ENCODE data around the gene CCDC77. TPM values are rescaled to one million over a fixed set of nuclear protein-coding genes. Genes with fewer than 3 reads are reported as not detected.
"Not testable (repeated sequence)": the region's sequence is repeated elsewhere in the genome, so short reads cannot be mapped to it uniquely, and the experiment has no call there.

Gene CCDC77
- total RNA-seq, 1 experiment from 2014 or later: 26.6 TPM

DNA sequence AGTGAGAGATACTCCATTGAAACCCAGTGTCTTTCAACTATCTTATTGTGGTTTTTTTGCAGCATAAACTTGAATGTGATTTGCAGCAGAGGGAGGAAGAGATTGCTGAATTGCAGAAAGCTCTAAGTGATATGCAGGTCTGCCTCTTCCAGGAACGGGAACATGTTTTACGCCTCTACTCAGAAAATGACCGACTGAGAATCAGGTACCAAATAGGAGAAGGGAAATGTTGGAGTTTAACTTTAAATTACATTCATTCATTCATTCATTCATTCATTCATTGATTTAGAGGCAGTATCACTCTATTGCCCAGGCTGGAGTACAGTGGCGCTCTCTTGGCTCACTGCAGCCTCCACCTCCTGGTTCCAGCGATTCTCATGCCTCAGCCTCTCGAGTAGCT, 17.0 kb downstream of the CCDC77 start:
- no peaks in the 10 kb centered on the region for H3K27me3 ChIP-seq (ENCODE audit: control insufficient read depth, insufficient read depth, low read length)
- H3K4me3 ChIP-seq (ENCODE audit: insufficient read depth, low read depth, low read length): no peak overlapping the region
- peaks cover 24% of the 10 kb centered on the region for H3K36me3 ChIP-seq (replicated peaks; ENCODE audit: control insufficient read depth, insufficient read depth, low read length)
- DNase-seq: no peak

DNA sequence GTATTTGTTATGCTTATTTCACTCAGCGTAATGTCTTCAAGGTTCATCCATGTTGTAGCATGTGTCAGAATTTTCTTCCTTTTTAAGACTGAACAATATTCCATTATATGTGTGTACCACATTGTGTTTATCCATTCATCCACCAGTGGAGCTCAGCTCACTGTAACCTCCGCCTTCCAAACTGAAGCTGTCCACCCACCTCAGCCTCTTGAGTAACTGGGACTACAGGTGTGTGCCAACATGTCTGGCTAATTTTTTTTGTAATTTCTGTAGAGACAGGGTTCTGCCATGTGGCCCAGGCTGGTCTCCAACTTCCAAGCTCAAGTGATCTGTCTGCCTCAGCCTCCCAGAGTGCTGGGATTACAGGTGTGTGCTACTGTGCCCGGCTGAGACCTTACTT, 21.1 kb downstream of the CCDC77 start:
- DNase-seq: no peak
- Histone ChIP-seq H3K27me3 (ENCODE audit: control insufficient read depth, insufficient read depth, low read length) (no peaks in the 10 kb centered on the region), H3K36me3 (replicated peaks; ENCODE audit: control insufficient read depth, insufficient read depth, low read length) (peaks cover 23% of the 10 kb centered on the region), H3K4me3 (ENCODE audit: insufficient read depth, low read depth, low read length) (no peak overlapping the region)

DNA sequence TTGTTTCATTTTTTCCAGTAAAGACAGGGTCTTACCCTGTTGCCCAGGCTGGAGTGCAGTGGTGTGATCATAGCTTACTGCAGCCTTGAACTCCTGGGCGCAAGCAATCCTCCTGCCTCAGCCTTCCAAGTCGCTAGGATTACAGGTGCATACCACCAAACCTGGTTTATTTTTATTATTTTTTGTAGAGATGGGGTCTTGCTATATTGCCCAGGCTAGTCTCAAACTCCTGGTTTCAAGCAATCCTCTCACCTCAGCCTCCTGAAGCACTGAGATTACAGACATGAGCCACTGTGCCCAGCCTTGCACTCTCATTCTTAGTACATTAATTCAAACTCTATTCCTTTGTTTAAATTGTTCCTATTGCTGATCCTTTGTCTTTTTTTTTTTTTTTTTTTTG, 34.3 kb downstream of the CCDC77 start:
- H3K36me3 ChIP-seq (replicated peaks; ENCODE audit: control insufficient read depth, insufficient read depth, low read length): peaks cover 27% of the 10 kb centered on the region
- H3K27me3 ChIP-seq (ENCODE audit: control insufficient read depth, insufficient read depth, low read length); DNase-seq; H3K4me3 ChIP-seq (ENCODE audit: insufficient read depth, low read depth, low read length): not testable (repeated sequence)

DNA sequence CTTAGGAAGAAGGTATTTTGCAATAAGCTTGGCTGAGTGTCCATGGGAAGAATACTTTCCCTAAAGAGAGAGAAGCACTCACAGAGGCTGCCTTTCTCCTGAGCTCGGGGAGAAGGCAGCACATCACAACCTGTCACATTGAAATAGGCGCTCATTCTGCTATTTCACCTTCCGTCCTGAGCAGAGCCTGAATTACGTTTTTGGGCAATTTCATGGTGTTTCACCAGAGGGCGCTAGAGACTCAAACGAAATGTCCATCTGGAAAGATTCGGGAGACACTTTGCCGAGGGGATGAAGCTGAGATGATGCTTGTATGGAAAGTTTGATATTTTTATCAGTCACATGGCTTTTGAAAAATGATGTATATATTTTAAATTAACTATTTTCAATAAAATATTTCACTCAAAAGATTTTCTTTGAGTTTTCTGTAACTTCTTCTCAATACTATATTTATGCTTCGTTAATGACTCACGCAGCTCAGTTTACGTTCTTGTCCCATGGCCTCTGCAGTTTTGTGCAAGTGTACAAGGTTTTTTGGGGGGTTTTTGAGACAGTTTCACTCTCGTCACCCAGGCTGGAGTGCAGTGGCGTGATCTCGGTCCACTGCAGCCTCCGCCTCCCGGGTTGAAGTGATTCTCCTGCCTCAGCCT, 40.9 kb downstream of the CCDC77 start:
- H3K4me3 ChIP-seq (ENCODE audit: insufficient read depth, low read depth, low read length): no peak overlapping the region
- H3K36me3 ChIP-seq (replicated peaks; ENCODE audit: control insufficient read depth, insufficient read depth, low read length): peaks cover 10% of the 10 kb centered on the region
- H3K27me3 ChIP-seq (ENCODE audit: control insufficient read depth, insufficient read depth, low read length): no peaks in the 10 kb centered on the region
- peak; percentile 73 for DNase-seq

DNA sequence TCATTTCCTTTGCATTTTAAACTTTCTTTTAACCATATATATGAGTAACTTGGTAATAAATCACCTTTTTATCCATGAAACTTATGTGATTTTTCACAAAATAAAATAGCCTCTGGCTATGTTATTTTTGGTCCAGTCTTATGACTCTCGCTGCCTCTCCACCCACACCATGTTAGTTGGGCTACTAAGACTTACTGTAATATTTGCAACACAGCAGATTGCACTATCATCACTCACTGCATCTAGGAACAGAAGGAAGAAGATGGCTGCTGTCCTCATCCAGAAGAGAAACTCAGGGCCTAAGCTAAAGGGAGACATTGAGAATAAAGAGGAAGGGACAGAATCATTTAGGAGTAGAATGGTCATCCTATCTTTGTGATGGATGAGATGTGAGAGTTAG, 45.7 kb downstream of the CCDC77 start:
- no peak overlapping the region for H3K4me3 ChIP-seq (ENCODE audit: insufficient read depth, low read depth, low read length)
- H3K27me3 ChIP-seq (ENCODE audit: control insufficient read depth, insufficient read depth, low read length): no peaks in the 10 kb centered on the region
- DNase-seq: no peak
- no peaks in the 10 kb centered on the region for H3K36me3 ChIP-seq (replicated peaks; ENCODE audit: control insufficient read depth, insufficient read depth, low read length)

DNA sequence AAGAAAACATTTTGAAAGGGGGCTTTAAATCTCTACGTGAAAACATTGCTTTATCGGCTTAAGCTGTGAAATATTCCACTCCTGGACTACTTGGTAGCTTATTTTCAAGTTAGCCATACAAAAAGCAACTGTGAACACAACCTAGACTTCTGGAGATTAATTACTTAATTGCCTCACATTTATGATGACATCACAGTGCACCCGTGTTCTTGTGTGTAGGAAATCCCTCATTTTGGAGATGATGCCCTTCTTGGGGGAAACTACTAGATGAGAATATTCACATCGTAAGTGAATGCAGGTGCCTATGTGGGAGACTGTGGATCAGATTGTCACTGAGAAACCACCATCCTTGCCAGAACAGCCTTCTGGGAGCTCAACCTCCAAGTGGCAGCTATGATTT, 47.8 kb downstream of the CCDC77 start:
- Histone ChIP-seq H3K4me3 (ENCODE audit: insufficient read depth, low read depth, low read length) (no peak overlapping the region), H3K36me3 (replicated peaks; ENCODE audit: control insufficient read depth, insufficient read depth, low read length) (no peaks in the 10 kb centered on the region), H3K27me3 (ENCODE audit: control insufficient read depth, insufficient read depth, low read length) (no peaks in the 10 kb centered on the region)
- no peak for DNase-seq

DNA sequence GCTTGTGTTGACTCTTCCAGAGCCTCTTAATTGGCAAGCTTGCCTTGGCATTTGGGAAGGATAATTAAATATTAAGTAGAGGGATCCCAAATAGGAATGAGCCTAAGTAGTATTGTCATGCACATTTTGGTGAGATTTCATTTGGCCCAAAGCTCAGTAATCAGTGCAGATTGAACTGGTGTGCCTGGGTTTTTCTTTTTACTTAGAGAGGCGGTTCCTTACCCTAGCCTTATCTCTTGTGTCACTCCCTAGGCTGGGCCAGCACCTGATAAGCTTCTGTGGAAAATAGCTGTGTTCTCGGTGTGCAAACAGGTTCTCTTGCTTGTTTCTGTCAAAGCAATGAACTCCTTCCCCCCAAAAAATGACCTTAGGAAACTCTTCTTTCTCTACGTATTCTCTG, 49.0 kb downstream of the CCDC77 start:
- DNase-seq: no peak
- no peaks in the 10 kb centered on the region for H3K36me3 ChIP-seq (replicated peaks; ENCODE audit: control insufficient read depth, insufficient read depth, low read length)
- H3K4me3 ChIP-seq (ENCODE audit: insufficient read depth, low read depth, low read length): no peak overlapping the region
- H3K27me3 ChIP-seq (ENCODE audit: control insufficient read depth, insufficient read depth, low read length): no peaks in the 10 kb centered on the region

DNA sequence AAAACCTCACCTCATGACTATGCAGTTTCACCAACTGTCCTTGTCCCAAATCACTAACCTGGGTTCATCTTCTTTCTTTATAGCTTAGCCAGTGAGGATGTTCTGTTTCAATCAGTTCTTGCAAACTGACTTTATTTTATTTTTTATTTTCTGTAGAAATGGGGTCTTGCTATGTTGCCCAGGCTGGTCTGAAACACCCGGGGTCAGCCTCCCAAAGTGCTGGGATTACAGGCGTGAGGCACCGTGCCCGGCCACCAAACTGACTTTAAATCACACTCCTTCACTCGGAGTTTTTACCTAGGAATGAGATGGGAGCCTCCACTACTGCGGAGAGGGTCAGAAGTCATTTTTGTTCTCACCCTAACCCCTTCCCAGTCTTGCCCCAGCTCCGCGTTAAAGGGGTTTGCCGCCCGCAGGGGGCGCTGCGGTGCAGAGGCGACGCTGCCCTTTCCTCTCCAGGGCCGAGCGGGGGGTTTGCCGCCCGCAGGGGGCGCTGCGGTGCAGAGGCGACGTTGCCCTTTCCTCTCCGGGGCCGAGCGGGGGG, 51.3 kb downstream of the CCDC77 start:
- no peak for DNase-seq
- no peak overlapping the region for H3K4me3 ChIP-seq (ENCODE audit: insufficient read depth, low read depth, low read length)
- H3K36me3 ChIP-seq (replicated peaks; ENCODE audit: control insufficient read depth, insufficient read depth, low read length): no peaks in the 10 kb centered on the region
- H3K27me3 ChIP-seq (ENCODE audit: control insufficient read depth, insufficient read depth, low read length): no peaks in the 10 kb centered on the region; the same call in 1 of the 2 replicates

DNA sequence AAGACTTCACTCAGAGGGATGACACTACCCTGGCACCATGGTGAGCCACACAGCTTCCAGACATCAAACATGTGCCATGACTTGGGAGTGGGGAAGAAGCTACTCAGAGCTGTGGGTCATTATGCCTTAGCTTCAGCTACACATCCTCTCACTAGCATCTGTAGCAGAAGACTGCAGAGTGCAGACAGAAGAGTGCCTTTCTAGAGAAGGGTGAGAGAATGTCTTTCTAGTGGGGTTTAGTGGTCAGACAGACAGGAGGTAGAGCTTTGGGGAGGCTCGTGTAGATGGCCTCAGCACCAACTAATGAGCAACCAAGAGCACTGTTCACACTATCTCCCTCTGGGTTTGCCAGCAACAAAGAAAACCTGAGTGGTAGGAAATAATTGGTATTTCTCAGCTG, 53.4 kb downstream of the CCDC77 start:
- Histone ChIP-seq H3K4me3 (ENCODE audit: insufficient read depth, low read depth, low read length) (no peak overlapping the region), H3K27me3 (ENCODE audit: control insufficient read depth, insufficient read depth, low read length) (peaks cover 10% of the 10 kb centered on the region), H3K36me3 (replicated peaks; ENCODE audit: control insufficient read depth, insufficient read depth, low read length) (no peaks in the 10 kb centered on the region)
- DNase-seq: no peak

DNA sequence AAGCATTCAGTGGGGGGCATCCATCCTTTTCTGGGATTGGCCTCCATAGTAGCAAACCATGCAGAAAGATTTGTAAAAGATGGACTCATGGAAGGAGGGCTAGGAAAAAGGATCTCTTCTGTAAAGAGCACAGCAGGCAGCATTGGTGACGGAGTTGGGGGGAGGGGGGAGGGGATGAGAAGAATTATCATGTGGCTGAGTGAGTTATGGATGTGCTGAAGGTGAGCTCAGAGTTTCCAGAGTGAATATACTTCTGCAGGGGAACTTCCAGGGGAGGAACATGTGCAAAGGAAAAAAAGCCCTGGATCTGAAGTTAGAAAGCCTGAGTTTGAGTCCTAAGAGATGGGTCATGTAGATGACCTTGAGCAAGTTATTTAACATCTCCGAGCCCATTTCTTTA, 54.4 kb downstream of the CCDC77 start:
- Histone ChIP-seq H3K4me3 (ENCODE audit: insufficient read depth, low read depth, low read length) (no peak overlapping the region), H3K27me3 (ENCODE audit: control insufficient read depth, insufficient read depth, low read length) (peaks cover 18% of the 10 kb centered on the region), H3K36me3 (replicated peaks; ENCODE audit: control insufficient read depth, insufficient read depth, low read length) (no peaks in the 10 kb centered on the region)
- no peak for DNase-seq

DNA sequence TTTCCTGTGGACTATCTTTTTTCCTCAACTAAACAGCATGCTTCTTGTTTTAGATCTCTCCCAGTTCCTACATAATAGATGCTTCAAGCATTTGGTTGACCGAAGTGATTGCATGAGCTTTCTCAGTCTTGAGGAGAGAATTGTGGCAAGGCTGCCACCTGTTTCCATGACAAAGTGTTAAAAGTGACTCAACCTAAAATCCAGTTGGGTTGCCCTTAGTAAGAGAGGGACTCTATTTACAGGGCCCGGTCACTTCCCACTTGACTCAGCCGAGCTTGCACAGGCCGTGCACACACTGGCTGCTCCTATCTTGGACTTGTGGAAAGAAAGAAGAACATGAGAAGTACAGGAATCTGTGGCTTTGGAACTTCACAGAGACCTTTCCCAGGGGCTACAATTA, 56.2 kb downstream of the CCDC77 start:
- Histone ChIP-seq H3K27me3 (ENCODE audit: control insufficient read depth, insufficient read depth, low read length) (peaks cover 29% of the 10 kb centered on the region), H3K4me3 (ENCODE audit: insufficient read depth, low read depth, low read length) (no peak overlapping the region), H3K36me3 (replicated peaks; ENCODE audit: control insufficient read depth, insufficient read depth, low read length) (no peaks in the 10 kb centered on the region; the same call in 1 of the 2 replicates)
- no peak for DNase-seq

DNA sequence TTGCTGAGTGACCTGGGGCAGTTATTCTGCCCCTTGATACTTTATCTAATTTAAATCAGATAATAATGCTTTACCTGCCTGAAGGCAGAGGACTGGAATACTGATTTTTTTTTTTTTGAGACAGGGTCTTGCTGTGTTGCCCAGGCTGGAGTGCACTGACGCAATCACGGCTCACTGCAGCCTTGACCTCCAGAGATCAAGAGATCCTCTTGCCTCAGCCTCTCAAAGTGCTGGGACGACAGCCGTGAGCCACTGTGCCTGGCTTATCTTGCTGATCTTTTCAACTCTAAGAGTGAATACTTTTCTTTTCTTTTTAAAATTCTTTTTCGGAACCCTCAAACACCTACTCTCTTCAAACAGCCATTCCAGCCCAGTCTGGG, 57.6 kb downstream of the CCDC77 start:
- peak overlapping the region; percentile 48; the same call in 1 of the 2 replicates for H3K4me3 ChIP-seq (ENCODE audit: insufficient read depth, low read depth, low read length)
- H3K27me3 ChIP-seq (ENCODE audit: control insufficient read depth, insufficient read depth, low read length): peaks cover 29% of the 10 kb centered on the region
- no peak for DNase-seq

DNA sequence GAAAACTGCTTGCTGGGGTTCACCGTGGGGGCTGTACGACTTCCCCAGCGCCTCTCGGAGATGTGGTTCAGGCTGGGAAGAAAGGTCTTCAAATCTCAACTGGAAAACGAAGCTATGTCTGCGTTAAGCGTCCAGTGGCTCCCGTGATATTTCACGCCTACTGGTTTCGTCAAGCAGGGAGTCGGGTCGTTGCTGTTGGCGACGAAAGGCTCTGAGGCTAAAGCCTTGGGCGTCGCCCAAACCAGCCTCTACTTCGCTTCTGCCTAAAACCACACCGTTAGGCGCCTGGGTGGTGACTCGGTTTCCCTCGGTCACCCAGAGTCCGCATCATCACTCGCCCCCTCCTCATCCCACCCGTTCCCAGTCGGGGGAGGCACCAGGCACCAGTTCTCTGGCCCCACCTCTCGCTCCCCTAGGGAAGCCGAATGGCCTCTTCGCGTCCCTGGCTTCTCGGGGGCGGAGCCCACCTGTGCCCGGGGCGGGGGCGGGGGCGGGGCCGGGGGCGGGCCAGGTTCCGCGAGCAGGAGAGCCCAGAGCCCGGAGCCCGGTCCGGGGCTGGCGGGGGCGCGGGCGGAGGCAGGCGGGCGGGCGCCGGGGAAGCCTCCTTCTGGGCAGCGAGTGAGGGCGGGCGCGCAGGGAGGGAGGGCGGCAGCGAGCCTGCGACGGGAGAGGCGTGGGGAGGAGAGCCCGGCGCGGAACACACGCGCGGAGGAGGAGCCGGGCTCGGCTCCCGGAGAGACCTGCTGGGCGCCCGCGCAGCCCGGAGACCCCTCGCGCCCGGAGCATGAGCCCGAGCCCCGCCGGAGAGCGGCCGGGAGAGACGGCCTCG, 58.2 kb downstream of the CCDC77 start, which contains the start of gene B4GALNT3:
B4GALNT3 (plus strand) TSS at position 510 of the 829 bp plus-strand sequence. CDS start 438 bp downstream, outside the sequence.
- DNase-seq: peak; percentile 98

More for the DNA sequence above, 57.6 kb downstream of the CCDC77 start:
- no peaks in the 10 kb centered on the region; the same call in 1 of the 2 replicates for H3K36me3 ChIP-seq (replicated peaks; ENCODE audit: control insufficient read depth, insufficient read depth, low read length)

DNA sequence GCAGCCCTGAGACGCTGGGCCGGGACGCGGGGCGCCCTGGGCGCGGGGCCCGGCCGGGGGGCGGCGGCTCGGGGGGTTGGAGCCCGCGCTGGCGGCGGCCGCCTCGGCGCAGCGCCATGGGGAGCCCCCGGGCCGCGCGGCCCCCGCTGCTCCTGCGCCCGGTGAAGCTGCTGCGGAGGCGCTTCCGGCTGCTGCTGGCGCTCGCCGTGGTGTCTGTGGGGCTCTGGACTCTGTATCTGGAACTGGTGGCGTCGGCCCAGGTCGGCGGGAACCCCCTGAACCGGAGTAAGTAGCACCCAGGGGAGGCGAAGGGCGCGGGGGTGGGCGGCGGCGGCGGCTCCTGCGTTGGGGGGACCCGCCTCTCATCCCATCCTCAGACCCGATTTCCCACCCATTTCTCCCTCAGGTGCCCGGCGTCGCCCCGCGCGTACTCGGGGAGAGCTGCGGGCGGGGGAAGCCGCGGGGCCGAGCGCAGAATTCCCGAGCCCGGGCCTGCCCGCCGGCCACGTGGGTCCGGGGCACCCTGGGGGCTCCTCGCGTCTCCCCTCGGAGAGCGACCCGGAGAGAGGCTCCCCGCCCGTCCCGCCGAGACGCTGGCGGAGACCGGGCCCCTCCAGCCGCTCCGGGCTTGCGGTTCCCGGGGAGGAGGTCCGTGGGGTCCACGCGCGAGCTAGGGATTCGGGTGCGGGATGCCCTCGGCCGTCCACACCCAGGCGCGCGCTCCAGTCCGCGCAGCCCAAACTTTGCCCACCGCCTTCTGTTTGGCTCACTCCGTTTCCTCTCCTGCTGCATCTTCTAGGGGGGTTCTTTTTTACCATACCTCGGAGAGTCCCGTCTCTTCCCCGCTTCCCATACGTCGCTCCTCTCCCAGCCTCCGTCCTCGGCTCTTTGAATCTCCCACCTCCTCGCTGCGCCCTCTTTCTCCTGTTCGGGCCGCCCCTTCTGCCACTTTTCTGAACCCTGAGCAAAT, 59.1 kb downstream of the CCDC77 start:
- peak; percentile 85 for DNase-seq
- H3K27me3 ChIP-seq (ENCODE audit: control insufficient read depth, insufficient read depth, low read length): peaks cover 30% of the 10 kb centered on the region
- H3K4me3 ChIP-seq (ENCODE audit: insufficient read depth, low read depth, low read length): peak overlapping the region; percentile 74
- no peaks in the 10 kb centered on the region; the same call in 1 of the 2 replicates for H3K36me3 ChIP-seq (replicated peaks; ENCODE audit: control insufficient read depth, insufficient read depth, low read length)

More for the DNA sequence above, 58.2 kb downstream of the CCDC77 start, which contains the start of gene B4GALNT3:
- Histone ChIP-seq H3K36me3 (replicated peaks; ENCODE audit: control insufficient read depth, insufficient read depth, low read length) (no peaks in the 10 kb centered on the region; the same call in 1 of the 2 replicates), H3K27me3 (ENCODE audit: control insufficient read depth, insufficient read depth, low read length) (peaks cover 29% of the 10 kb centered on the region), H3K4me3 (ENCODE audit: insufficient read depth, low read depth, low read length) (peak within 1 kb of the TSS; percentile 74)
